Panc1 (cell line): ENCODE data around the gene IL1R2. TPM values are rescaled to one million over a fixed set of nuclear protein-coding genes. Genes with fewer than 3 reads are reported as not detected.

Experiments
- ATAC-seq: fragments of 200-7000 bp; cut with Tn5 transposase; 2 replicates; pipeline ENCODE4 v1.9.1; 2020; ENCODE audit warnings: mild to moderate bottlenecking, moderate library complexity
- BruUV-seq: library from RNA; stranded (reverse); fragments of 400-500 nt; replicated peaks from 2 replicates; lab custom pipeline; 2021; lab: Mats Ljungman, UMichigan
- CTCF ChIA-PET: fragments of 300-600 bp; sonication (Branson Sonifier 250); formaldehyde crosslinking; loops from one replicate; lab custom pipeline; 2022; ENCODE audit warnings: antibody characterized with exemption; lab: Charles Lee
- POLR2A ChIA-PET: fragments of 300-600 bp; sonication (Branson Sonifier 250); formaldehyde crosslinking; loops from one replicate; lab custom pipeline; 2022; ENCODE audit warnings: antibody characterized with exemption; lab: Charles Lee
- DNase-seq: peaks from one replicate; pipeline ENCODE4 v3.0.0-alpha.2; 2010; ENCODE audit warnings: low read depth, low spot score
- H3K27ac ChIP-seq: 2 replicates; pipeline ENCODE4 v1.5.1; 2011; ENCODE audit warnings: mild to moderate bottlenecking, low read length, inconsistent platforms
- H3K27me3 ChIP-seq: fragments of 200-500 bp; sonication (Bioruptor generic); 2 replicates; pipeline ENCODE4 v1.6.0; 2014; ENCODE audit warnings: low read length, inconsistent platforms; ENCODE audit not compliant: control insufficient read depth, insufficient read depth
- H3K36me3 ChIP-seq: fragments of 200-500 bp; sonication (Bioruptor generic); 2 replicates; pipeline ENCODE4 v1.5.1; 2014; ENCODE audit warnings: inconsistent platforms, mild to moderate bottlenecking, low read length, moderate library complexity; ENCODE audit not compliant: control insufficient read depth, insufficient read depth
- H3K4me1 ChIP-seq: 2 replicates; pipeline ENCODE4 v1.5.1; 2011; ENCODE audit warnings: inconsistent platforms, mild to moderate bottlenecking, low read length, moderate library complexity; ENCODE audit not compliant: control insufficient read depth, insufficient read depth
- H3K4me3 ChIP-seq, 2 experiments: 2 replicates each; pipeline ENCODE4 v1.5.1; 2011 to 2012; ENCODE audit warnings: low read depth in 2 of 2, low read length in 2 of 2, mild to moderate bottlenecking in 2 of 2, inconsistent platforms in 1 of 2, moderate library complexity in 1 of 2
- H3K9me3 ChIP-seq: fragments of 200-500 bp; sonication (Bioruptor generic); 2 replicates; pipeline ENCODE4 v1.5.1; 2014; ENCODE audit warnings: low read depth, mild to moderate bottlenecking, inconsistent platforms, low read length, moderate library complexity; ENCODE audit not compliant: control insufficient read depth, insufficient read depth
- CTCF ChIP-seq: fragments of 450-650 bp; IDR thresholded peaks from 2 replicates; pipeline ENCODE4 v1.5.1; 2017; ENCODE audit warnings: mild to moderate bottlenecking
- POLR2AphosphoS5 ChIP-seq: IDR thresholded peaks from 2 replicates; pipeline ENCODE4 v1.6.1; 2012; ENCODE audit warnings: mild to moderate bottlenecking, low read depth, low read length, moderate library complexity
- REST ChIP-seq, 2 experiments: IDR thresholded peaks; 2 replicates each; pipeline ENCODE4 v1.6.1; 2011 to 2012; ENCODE audit warnings: low read depth in 2 of 2, control low read depth in 1 of 2, low read length in 1 of 2, mild to moderate bottlenecking in 1 of 2, moderate library complexity in 1 of 2; ENCODE audit not compliant: insufficient read depth in 1 of 2
- SIN3A ChIP-seq: IDR thresholded peaks from 2 replicates; pipeline ENCODE4 v1.6.1; 2012; ENCODE audit warnings: low read depth, mild to moderate bottlenecking, low read length, moderate library complexity, borderline replicate concordance; ENCODE audit not compliant: insufficient read depth
- TCF7L2 ChIP-seq: IDR thresholded peaks from 2 replicates; pipeline ENCODE4 v1.6.1; 2011; ENCODE audit warnings: mild to moderate bottlenecking, low read depth, low read length, inconsistent platforms
- in situ Hi-C: cut with HindIII; loops from 2 replicates; pipeline ENCODE4 v1.10.0; 2016; ENCODE audit warnings: low sequenced_read_pairs, low pct_unique_long_range_greater_than_20kb
- intact Hi-C: fragments of 100-400 bp; cut with micrococcal nuclease; formaldehyde crosslinking; loops from one replicate; pipeline ENCODE4 v1.10.0; 2022; ENCODE audit not compliant: unreplicated experiment
- total RNA-seq: library from RNA; stranded (reverse); gene quantifications from one replicate; pipeline ENCODE4 v1.2.1, GENCODE V29; 2021; ENCODE audit not compliant: unreplicated experiment

The IL1R2 gene
- total RNA-seq, 1 experiment from 2014 or later, result 0.15 TPM

- in situ Hi-C loops, result no loop called here
- no peak overlapping the region for H3K27ac ChIP-seq
- H3K9me3 ChIP-seq, result no peaks in the 10 kb centered on the region
- H3K27me3 ChIP-seq, result peaks cover 2% of the 10 kb centered on the region; the same call in 1 of the 2 replicates
- no peak for ATAC-seq
- ChIA-PET CTCF (interaction anchor here (1.2 kb wide), 1 partner anchor 216 kb away, joined by 4 read pairs; no protein-coding TSS in a partner anchor), POLR2A (no interaction called here)
- no peak overlapping the region for H3K4me3 ChIP-seq
- no TSS peak for BruUV-seq
- intact Hi-C loops, result loop anchor here (5.0 kb wide), 1 partner anchor 423 kb away; no protein-coding TSS in a partner anchor
- no peak for TF ChIP-seq CTCF
- no peak for TF ChIP-seq REST (IDR thresholded peaks at IDR 0.05; ENCODE audit: insufficient read depth in 1 of 2, low read depth in 2 of 2, low read length in 1 of 2)
- no peak for TF ChIP-seq TCF7L2
- no peak for TF ChIP-seq SIN3A
- no peak for TF ChIP-seq POLR2AphosphoS5
- no peak for DNase-seq
- H3K36me3 ChIP-seq, result no peaks in the 10 kb centered on the region
- H3K4me1 ChIP-seq, result no peaks in the 10 kb centered on the region
Observed at GRCh38 chr2:102024410-102024809, 32.6 kb downstream of the IL1R2 start.

- ChIA-PET CTCF (interaction anchor here (0.6 to 1.2 kb wide), 2 partner anchors 89 to 216 kb away, joined by 4 to 7 read pairs; no protein-coding TSS in a partner anchor), POLR2A (no interaction called here)
- H3K27me3 ChIP-seq, result peaks cover 2% of the 10 kb centered on the region; the same call in 1 of the 2 replicates
- in situ Hi-C loops, result no loop called here
- no peaks in the 10 kb centered on the region for H3K4me1 ChIP-seq
- ATAC-seq (no peak), DNase-seq (no peak)
- H3K36me3 ChIP-seq, result no peaks in the 10 kb centered on the region
- intact Hi-C loops, result no loop called here
- TF ChIP-seq TCF7L2 (no peak), SIN3A (no peak), REST (IDR thresholded peaks at IDR 0.05; ENCODE audit: insufficient read depth in 1 of 2, low read depth in 2 of 2, low read length in 1 of 2) (no peak), POLR2AphosphoS5 (no peak), CTCF (no peak)
- no peak overlapping the region for H3K4me3 ChIP-seq
- no peaks in the 10 kb centered on the region for H3K9me3 ChIP-seq
- no TSS peak for BruUV-seq
- no peak overlapping the region for H3K27ac ChIP-seq
Observed at GRCh38 chr2:102025016-102025501, 33.3 kb downstream of the IL1R2 start.
